HG02610 (cell line): ENCODE data around the gene GAL3ST1.
"Not testable (repeated sequence)": the region's sequence is repeated elsewhere in the genome, so short reads cannot be mapped to it uniquely, and the experiment has no call there.

Source experiments
- ATAC-seq: cut with Tn5 transposase; IDR thresholded peaks from one replicate; pipeline ENCODE4 v1.9.1; 2021; ENCODE audit warnings: mild to moderate bottlenecking, moderate library complexity; ENCODE audit not compliant: unreplicated experiment

Gene GAL3ST1

DNA sequence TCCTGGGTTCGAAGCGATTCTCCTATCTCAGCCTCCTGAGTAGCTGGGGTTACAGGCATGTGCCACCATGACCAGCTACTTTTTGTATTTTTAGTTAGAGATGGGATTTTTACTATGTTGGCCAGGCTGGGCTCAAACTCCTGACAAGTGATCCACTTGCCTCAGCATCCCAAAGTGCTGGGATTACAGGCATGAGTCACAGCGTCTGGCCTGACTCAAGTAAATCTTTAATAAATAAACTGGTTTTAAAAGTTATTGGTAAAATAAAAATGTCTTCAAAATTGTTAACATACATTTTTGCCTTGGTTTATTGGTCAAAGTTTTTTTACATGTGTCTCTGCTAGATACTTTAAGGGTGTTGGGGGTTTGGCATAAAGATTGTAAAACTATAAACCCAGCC is 24.5 kb upstream of the GAL3ST1 start:
- ATAC-seq: no peak

DNA sequence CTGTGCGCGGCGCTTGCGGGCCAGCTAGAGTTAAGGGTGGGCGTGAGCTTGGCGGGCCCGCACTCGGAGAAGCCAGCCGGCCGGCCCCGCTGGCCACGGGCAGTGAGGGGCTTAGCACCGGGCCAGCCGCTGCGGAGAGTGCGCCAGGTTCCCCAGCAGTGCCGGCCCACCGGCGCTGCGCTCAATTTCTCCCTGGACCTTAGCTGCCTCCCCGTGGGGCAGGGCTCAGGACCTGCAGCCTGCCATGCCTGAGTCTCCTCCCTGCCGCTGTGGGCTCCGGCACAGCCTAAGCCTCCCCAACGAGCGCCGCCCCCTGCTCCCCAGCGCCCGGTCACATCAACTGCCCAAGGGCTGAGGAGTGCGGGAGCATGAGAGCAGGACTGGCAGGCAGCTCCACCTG is 22.4 kb upstream of the GAL3ST1 start:
- ATAC-seq: no peak

DNA sequence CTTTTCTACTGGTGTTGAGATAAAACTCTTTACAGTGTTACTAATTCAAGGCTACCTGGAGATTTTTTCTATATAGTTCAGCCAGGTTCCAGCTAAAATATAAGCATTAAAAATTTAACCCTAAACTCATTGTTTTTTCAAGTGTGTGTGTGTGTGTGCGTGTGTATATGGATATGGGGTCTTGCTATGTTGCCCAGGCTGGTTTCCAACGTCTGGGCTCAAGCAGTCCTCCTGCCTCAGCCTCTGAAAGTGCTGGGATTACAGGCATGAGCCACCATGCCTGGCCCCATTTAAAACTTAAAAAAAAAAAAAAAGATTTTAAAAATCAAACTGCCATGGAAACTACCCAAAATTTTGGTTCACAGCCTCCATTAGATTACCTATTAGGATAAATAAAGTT is 21.7 kb upstream of the GAL3ST1 start:
- no peak for ATAC-seq

DNA sequence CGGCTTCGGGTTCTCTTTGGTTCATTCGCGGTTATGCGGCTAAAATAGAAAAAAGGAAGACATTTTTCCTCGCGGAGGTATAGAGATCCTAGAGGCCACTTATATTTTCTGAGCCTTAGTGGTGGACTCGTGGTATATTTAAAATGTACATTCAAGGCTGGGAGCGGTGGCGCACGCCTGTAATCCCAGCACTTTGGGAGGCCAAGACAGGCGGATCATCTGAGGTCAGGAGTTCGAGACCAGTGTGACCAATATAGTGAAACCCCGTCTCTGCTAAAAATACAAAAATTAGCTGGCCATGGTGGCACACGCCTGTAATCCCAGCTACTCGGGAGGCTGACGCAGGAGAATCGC is 17.9 kb upstream of the GAL3ST1 start:
- ATAC-seq: not testable (repeated sequence)

DNA sequence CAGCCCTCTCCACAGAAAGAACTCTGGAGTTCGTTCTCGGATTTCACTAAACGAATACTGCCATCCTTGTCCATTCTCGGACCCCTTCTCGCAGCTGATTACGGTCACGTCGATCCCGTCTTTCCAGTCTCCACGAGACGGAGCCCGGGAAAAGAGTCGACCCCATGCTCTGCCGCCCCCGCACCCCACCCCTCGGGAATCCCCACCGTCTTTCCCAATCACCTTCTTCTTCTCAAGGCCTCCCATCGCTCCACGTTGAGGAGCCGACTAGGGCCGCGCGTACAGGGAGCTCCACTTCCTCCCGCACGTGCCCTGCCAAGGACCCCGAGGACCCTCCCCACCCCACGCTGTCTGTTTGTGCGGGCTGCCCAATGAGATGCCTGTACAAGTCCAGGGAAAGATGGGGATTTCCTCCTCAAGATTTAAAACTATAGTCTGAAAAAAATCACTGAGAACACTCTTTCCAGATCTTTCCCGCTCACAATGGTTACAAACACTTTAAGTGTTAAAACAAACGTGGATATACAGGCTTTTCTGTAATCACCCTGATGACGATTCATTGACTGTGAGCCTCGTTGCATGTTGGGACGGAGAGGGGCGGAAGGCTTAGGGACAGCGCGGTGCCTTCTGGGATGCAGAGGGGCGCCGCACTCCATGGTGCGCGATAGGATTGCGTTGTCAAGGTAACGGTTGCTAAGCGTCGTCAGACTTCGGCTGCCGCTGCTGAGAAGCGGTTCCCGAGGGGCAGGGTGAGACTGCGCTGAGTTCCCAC is 17.3 kb upstream of the GAL3ST1 start, which contains the start of gene PES1:
Gene PES1 (minus strand): TSS at position 323 of the 772 bp plus-strand sequence. CDS start 77 bp downstream, at position 246.
- ATAC-seq: peak; percentile 92

DNA sequence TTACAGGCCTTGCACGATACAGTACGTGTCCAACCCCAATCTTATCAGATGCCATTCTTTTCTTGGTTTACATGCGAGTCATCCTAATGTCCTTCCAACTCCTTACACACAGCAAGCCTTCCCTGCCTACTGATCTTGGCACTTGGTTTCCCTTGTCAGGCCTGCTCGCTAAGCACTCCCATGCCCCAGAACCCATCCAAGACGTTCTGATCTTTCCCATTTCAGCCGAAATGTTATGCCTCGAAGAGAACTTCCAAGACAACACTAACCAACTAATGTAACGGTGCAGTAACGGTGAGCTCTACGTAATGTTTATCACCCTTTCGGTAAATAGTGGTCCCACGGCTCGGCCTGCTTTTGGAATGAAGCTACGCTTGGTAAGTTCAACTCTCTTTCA is 16.7 kb upstream of the GAL3ST1 start:
- ATAC-seq: no peak

DNA sequence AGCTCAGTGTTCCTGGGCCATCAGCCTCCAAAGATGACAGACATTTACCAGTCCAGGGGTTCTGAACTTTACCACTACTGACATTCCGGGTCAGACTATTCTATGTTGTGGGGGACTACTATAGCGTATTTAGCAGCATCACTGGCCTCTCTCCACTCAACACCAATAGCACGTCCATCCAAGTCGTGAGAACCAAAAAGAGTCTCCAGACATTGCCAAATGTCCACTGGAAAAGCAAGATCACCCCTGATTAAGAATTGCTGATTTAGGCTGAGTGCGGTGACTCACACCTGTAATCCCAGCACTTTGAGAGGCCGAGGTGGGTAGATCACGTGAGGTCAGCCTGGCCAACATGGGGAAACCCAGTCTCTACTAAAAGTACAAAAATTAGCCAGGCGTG is 11.9 kb upstream of the GAL3ST1 start:
- ATAC-seq: no peak

DNA sequence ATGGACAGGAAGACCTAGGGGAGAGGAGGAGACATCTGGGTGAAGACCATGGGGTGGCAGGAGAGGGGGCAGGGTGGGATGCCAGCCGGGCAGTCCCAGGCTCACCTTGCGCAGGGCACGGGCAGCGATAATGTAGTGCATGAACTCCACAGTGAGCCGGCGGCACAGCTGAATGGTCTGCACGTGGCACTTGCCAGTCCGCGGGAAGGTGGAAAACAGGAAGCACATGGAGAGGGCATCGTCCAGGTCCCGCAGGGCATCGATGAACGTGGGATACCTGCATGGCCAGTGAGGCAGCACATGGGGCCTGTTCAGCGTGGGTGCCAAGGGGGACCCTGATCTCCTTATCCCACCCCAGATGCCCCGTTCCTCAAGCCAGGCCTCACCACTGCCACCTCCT is 10.0 kb upstream of the GAL3ST1 start:
- ATAC-seq: no peak

DNA sequence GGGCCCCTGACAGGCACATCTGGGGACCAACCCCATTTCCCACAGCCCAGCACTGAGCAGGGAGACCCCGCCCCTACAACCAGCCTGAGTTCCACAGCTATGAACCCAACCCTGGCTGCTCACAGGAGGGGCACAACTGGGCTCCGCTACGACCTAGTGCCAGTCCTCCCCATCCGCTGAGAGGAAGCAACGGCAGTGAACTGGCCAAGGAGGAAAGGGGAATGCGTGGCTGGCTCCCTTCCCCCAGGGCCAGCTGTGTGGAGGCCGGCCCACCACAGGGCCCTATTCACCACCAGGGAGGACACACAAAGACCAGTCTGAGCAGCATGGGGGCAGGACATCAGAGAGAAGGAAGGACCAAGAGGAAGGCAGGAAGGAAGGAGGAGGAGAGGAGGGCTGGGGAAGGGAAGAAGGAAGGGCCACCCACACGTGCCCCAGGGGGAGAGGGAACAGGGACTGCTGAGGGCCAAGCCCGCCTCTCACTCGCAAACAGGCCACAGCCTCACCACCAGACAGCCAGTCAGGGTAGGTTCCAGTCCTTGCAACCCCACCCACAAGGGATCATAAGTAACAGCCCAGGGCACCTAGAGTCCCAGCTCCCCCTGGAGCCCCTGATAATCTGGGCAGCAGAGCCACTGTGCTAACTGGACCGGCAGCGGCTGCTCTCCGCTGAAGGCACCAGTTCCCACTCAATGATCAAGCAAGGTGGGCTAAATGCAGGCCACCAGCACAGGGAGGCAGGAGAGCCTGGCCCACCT is 8.5 kb upstream of the GAL3ST1 start:
- ATAC-seq: no peak

DNA sequence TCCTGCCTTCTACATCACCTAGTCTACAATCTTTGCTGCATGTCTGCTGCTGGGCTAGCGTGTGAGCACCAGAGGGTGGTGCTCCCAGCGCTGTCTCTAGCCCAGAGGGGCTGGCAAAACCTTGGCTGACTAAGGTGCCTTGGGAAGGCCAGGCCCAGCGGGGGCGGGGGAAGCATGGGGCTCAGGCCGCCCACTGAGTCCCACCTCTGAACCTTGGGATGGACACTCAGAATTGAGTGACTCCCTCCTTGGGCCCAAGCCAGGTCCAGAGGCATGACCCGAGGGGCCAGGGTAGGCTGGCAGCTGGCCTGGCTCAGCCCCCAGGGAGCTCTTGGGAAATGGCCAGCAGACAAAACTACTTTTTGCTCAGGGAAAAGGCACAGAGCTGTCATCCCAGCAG is 7.6 kb upstream of the GAL3ST1 start:
- ATAC-seq: no peak

DNA sequence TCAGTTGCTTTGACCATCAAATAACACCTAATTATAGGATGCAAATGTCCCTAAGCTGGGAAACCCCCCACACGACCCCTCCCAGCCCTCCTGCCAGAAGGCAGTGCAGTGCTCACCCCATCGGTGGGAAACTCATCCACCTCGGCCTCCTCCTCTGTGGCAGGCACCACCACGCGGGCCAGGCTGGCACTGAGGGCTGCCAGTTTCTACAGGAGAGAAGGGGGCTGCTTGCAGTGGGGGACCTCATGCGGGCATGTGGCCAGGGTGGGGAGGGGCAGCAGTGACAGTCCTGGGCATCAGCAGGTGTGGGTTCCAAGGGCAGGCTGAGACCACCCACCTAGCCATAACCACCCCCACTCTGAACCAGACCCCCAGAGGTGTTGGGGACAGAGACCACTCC is 6.4 kb upstream of the GAL3ST1 start:
- ATAC-seq: no peak

DNA sequence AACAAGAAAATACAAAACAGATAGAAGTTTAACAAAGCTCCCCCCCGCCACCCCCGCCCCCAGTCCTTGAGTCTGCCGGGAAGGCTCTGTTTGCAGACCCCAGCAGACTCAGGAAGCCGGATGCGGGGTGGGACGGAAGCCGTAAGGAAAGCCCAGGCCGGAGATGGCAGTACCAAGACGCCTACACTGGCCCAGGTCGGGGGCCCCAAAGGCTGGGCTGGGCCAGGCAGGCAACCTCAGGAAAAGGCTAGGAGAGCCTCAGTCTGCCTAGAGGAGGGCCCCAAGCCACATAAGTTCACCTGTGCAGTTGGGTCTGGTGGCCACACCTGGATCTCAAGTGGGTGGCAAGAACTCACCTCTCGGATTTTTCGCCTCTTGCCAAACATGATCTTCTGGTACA is 4.0 kb upstream of the GAL3ST1 start:
- no peak for ATAC-seq

DNA sequence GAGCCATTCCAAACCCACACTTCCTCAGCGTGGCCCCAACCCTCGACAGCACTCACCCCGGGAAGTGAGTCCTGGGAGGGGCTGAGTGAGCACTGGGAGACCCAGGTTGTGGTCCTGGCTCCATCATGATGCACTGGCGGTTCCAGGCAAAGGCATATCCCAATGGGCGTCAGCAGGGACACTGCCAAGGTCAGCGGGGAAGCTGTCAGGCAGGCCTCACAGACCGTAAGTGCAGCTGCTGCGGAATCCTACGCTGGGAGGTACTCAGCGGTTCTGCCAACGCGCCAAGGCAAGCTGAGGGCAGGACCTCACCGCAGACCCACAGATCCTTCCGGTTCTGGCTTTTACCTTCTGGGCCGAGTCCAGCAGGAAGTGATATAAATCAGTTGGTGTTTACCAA is 1.4 kb upstream of the GAL3ST1 start:
- ATAC-seq: no peak

DNA sequence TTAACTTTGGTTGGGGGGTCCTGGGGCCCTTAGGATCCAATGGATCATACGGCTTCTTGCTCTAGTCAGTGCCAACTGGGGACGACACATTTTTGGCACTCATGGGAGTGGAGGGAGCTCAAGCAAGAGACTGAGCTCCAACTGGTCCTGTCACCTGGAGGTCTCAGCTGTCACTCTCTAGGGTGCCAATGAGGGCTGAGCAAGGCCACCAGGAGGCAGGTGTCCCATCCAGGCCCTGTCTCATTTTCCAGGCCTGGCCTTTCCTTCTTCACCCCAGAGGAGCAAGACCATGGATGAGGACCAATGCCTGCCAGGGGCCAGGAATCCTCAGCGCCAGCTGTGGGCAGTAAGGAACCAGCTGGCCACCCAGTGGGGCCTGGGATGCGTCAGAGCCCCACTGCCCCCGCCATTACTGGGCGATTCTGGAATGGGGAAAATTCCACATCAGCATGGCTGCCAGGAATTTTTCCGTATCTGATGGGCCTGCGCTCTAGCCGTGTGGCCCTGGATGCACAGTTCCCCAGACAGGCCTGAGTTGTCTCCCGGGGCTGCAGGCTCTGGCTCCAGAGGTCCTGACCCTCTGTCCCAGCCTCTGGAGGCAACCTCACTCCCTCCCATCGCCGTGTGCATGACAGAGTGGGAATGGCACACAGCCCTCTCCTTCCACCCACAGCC is 669 bp upstream of the GAL3ST1 start:
- no peak for ATAC-seq

DNA sequence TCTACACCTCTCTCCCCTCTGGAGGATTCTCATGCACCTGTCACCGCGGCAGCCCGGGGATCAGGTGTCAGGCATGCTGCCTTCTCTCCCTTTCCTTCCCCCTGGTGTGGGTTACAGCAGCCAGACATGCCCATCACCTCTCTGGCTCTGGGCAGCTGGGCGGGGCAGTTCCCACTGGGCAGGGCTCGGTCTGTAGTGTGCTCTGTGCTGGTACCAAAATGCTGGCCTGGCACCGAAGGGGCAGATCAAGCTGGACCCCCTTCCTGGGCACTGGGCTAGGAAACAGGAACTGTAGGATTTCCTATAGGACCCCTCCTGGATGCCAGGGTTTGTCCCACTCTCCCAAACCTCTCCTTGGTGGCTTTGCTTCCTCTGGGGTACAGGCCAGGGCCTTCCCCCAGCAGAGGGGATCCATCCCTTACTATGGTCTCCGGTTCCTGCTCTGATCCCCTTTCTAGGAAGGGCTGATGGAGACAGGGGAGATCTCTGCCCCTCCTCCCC is 821 bp downstream of the GAL3ST1 start:
- ATAC-seq: no peak

DNA sequence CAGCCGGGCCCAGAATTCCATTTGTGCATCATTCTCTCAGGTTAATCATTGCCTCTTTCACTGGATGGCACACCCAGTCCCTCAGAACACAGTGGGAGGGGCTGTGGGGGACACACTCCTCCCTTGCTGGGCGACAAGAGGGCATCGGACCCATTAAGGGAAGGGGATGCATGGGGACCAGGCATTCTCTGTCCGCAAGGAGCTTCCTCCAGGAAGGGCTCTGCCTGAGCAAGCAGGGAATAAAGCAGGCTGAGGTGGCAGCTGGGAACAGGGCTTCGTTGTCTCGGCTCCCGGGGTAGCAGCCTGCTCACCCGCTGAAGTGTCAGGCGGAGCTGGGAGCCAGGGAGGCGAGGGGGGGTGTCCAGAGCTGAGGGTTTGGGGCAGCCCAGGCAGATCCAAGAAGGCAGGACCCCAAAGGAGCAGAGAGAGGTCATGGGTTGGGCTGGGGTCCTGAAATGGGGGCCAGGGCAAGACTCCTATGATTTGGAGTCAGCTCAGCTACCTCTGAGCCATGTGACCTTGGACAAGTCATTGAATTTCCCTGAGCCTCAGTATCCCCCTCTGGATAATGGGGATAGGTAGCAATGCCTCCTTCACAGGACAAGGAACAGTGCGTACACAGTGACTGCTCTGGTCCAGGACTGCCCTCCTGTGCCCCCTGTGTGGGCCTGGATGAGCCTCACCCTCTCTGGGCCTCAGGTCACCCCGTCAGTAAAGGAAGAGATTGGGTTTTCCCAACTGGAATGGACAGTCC is 1.4 kb downstream of the GAL3ST1 start:
- ATAC-seq: no peak

DNA sequence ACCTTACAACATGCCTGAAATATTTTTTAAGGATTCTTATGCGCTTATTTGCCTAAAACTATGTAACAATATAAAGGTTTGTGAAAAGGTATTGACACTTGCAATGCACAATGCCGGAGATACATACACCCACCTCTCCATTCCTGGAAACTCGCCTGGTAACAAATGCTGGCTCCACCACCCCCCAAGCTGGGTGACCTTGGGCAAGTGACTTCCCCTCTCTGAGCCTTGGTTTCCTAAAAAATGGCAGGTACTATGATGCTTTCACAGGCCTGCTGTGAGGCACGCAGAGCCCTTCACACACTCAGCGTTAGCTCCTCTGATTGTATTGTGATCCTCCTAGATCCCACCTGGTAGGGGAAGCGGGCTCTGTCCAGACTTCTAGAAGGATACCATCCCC is 2.3 kb downstream of the GAL3ST1 start:
- ATAC-seq: no peak

DNA sequence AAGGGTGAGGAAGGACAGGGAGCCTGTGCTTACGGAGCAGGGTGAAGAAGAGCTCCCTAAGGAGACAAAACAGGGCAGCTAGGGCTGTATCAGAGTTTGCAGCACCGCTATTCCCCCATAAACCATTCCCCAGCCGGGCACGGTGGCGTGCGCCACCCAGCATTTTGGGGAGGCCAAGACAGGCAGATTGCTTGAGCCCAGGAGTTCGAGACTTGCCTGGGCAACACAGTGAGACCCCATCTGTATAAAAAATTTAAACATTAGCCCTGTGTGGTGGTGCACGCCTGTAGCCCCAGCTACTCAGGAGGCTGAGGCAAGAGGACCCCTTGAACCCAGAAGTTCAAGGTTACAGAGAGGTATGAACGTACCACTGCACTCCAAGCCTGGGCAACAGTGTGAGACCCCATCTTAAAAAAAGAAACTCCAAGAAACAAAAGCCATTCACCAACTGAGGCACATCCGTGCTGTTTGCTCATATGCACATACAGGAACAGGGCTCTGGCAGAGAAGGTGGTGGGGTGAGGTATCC is 4.7 kb downstream of the GAL3ST1 start:
- ATAC-seq: no peak

DNA sequence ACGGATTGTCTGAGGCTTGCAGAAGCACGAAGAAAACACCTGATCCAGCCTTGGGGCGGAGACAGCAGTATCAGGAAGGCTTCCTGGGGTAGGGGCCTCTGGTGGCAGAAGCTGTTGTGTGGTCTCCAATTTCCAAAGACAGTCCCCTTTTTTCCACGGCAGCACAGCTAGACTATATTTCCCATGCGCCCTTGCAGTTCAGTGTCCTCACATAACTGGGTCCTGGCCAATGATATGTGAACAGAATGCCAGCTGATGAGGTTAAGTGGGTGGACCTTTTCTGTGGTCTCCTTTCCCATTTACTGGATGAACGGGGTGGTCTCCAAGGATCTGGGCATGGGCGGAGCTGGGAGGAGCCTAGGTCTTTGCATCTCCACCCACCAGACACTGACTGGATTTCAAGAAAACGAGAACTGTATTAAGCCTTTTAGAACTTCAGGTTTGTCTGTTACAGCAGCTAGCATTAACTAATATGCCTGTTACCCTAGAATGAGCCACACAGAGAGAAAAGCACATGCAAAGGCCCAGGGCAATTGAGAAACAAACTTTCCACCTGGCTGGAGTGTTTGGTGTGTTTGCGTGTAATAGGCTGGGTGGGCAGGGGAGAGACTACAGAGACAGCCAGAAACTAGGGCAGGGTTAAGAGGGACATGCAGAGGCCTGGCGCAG is 6.2 kb downstream of the GAL3ST1 start:
- no peak for ATAC-seq

DNA sequence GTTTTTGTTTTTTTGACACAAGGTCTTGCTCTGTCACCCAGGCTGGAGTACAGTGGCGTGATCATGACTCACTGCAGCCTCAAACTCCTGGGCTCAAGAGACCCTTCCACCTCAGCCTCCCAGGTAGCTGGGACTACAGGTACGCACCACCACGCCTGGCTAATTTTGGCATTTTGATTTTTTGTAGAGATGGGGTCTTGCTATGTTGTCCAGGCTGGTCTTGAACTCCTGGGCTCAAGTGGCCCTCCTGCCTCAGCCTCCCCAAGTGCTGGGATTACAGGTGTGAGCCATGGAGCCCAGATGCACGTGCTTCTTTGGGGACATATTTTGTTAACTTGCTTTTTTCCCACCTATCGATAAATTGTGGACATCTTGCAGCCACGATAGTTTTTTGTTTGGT is 7.2 kb downstream of the GAL3ST1 start:
- ATAC-seq: not testable (repeated sequence)
